Measurements from ENCODE around the gene AQP6. TPM values are rescaled to one million over a fixed set of nuclear protein-coding genes. Genes with fewer than 3 reads are reported as not detected.

The AQP6 gene
- total and polyA plus RNA-seq, 2 experiments from 2014 or later = 0.23 TPM; not detected in 1

- TF ChIP-seq EZH2 (IDR thresholded peaks at IDR 0.05; ENCODE audit: borderline replicate concordance) = no peak
- TF ChIP-seq EZH2phosphoT487 (IDR thresholded peaks at IDR 0.05; ENCODE audit: low read depth, severe bottlenecking, unreplicated experiment) = no peak
- TF ChIP-seq CTCF (IDR thresholded peaks at IDR 0.05; ENCODE audit: poor library complexity) = no peak
- Histone ChIP-seq H3K4me1 (ENCODE audit: insufficient read depth) (peaks cover 7% of the 10 kb centered on the region), H3K4me3 (no peak overlapping the region), H3K9me2 (replicated peaks; ENCODE audit: insufficient read depth) (no peaks in the 10 kb centered on the region), H2AFZ (no peak overlapping the region), H3K79me2 (no peaks in the 10 kb centered on the region), H4K20me1 (ENCODE audit: insufficient read depth, poor library complexity, severe bottlenecking) (no peaks in the 10 kb centered on the region), H3K36me3 (replicated peaks; ENCODE audit: insufficient read depth, low read depth) (no peaks in the 10 kb centered on the region), H3K4me2 (no peak overlapping the region), H3K9me3 (ENCODE audit: low read depth) (no peaks in the 10 kb centered on the region), H3K27ac (no peak overlapping the region), H3K27me3 (peaks cover 45% of the 10 kb centered on the region)
- 84% methylated on average over 21 of the region's 21 CpGs for WGBS (ENCODE audit: low lambda C conversion rate, missing lambda C conversion rate)
- no peak for DNase-seq (ENCODE audit: low spot score)
Measured at GRCh38 chr12:49962861-49963765, 9.6 kb upstream of the AQP6 start.

GRCh38 chr12:49963976-49964815 is 8.6 kb upstream of the AQP6 start:
- H3K4me2 ChIP-seq = no peak overlapping the region
- no peak for DNase-seq (ENCODE audit: low spot score)
- peaks cover 7% of the 10 kb centered on the region for H3K4me1 ChIP-seq (ENCODE audit: insufficient read depth)
- no peaks in the 10 kb centered on the region for H3K36me3 ChIP-seq (replicated peaks; ENCODE audit: insufficient read depth, low read depth)
- no peak overlapping the region for H2AFZ ChIP-seq
- TF ChIP-seq EZH2 (IDR thresholded peaks at IDR 0.05; ENCODE audit: borderline replicate concordance) (no peak), CTCF (IDR thresholded peaks at IDR 0.05; ENCODE audit: poor library complexity) (no peak)
- no peak overlapping the region for H3K4me3 ChIP-seq
- H3K27me3 ChIP-seq = peaks cover 37% of the 10 kb centered on the region
- H3K27ac ChIP-seq = no peak overlapping the region
- no peaks in the 10 kb centered on the region for H4K20me1 ChIP-seq (ENCODE audit: insufficient read depth, poor library complexity, severe bottlenecking)
- H3K9me2 ChIP-seq (replicated peaks; ENCODE audit: insufficient read depth) = no peaks in the 10 kb centered on the region
- WGBS (ENCODE audit: low lambda C conversion rate, missing lambda C conversion rate) = 93% methylated on average over 16 of the region's 17 CpGs
- no peaks in the 10 kb centered on the region for H3K79me2 ChIP-seq
- no peaks in the 10 kb centered on the region for H3K9me3 ChIP-seq (ENCODE audit: low read depth)

GRCh38 chr12:49964849-49965624 is 7.7 kb upstream of the AQP6 start:
- DNase-seq (ENCODE audit: low spot score) = no peak
- TF ChIP-seq CTCF (IDR thresholded peaks at IDR 0.05; ENCODE audit: poor library complexity) = no peak
- TF ChIP-seq EZH2phosphoT487 (IDR thresholded peaks at IDR 0.05; ENCODE audit: low read depth, severe bottlenecking, unreplicated experiment) = no peak
- no peak for TF ChIP-seq EZH2 (IDR thresholded peaks at IDR 0.05; ENCODE audit: borderline replicate concordance)
- Histone ChIP-seq H3K4me2 (no peak overlapping the region), H4K20me1 (ENCODE audit: insufficient read depth, poor library complexity, severe bottlenecking) (no peaks in the 10 kb centered on the region), H3K79me2 (no peaks in the 10 kb centered on the region), H3K27me3 (peaks cover 34% of the 10 kb centered on the region), H3K9me2 (replicated peaks; ENCODE audit: insufficient read depth) (no peaks in the 10 kb centered on the region), H3K4me1 (ENCODE audit: insufficient read depth) (peaks cover 7% of the 10 kb centered on the region), H3K36me3 (replicated peaks; ENCODE audit: insufficient read depth, low read depth) (no peaks in the 10 kb centered on the region), H2AFZ (no peak overlapping the region), H3K9me3 (ENCODE audit: low read depth) (no peaks in the 10 kb centered on the region), H3K4me3 (no peak overlapping the region), H3K27ac (no peak overlapping the region)
- WGBS (ENCODE audit: low lambda C conversion rate, missing lambda C conversion rate) = 72% methylated on average over 13 of the region's 13 CpGs

Measured in hepatocyte (in vitro differentiated cells).